Smooth muscle cell (in vitro differentiated cells): ENCODE measurements around the gene LRR1. TPM values are rescaled to one million over a fixed set of nuclear protein-coding genes. Genes with fewer than 3 reads are reported as not detected.

ENCODE experiments used
- DNase-seq: peaks from one replicate; lab custom pipeline; 2025; ENCODE audit not compliant: unreplicated experiment; lab: John Stamatoyannopoulos, UW
- H2AFZ ChIP-seq: fragments of 200-600 bp; sonication (generic); 2 replicates; pipeline ENCODE4 v1.6.0; 2016; ENCODE audit warnings: antibody characterized with exemption, low read depth, mild to moderate bottlenecking
- H3F3A ChIP-seq: fragments of 200-600 bp; sonication (generic); 2 replicates; pipeline ENCODE4 v1.6.0; 2017; ENCODE audit warnings: antibody characterized with exemption, low read depth
- H3K27ac ChIP-seq: fragments of 200-600 bp; sonication (generic); 2 replicates; pipeline ENCODE4 v1.5.1; 2016; ENCODE audit warnings: low read depth, mild to moderate bottlenecking
- H3K27me3 ChIP-seq: fragments of 200-600 bp; sonication (generic); 2 replicates; pipeline ENCODE4 v1.6.1; 2016; ENCODE audit warnings: low read depth, mild to moderate bottlenecking
- H3K36me3 ChIP-seq: fragments of 200-600 bp; sonication (generic); 2 replicates; pipeline ENCODE4 v1.5.1; 2016; ENCODE audit warnings: low read depth
- H3K4me1 ChIP-seq: fragments of 200-600 bp; sonication (generic); 2 replicates; pipeline ENCODE4 v1.5.1; 2016; ENCODE audit warnings: low read depth
- H3K4me2 ChIP-seq: fragments of 200-600 bp; sonication (generic); 2 replicates; pipeline ENCODE4 v1.6.0; 2016; ENCODE audit warnings: mild to moderate bottlenecking
- H3K4me3 ChIP-seq: fragments of 200-600 bp; sonication (generic); 2 replicates; pipeline ENCODE4 v1.5.1; 2016; ENCODE audit warnings: mild to moderate bottlenecking
- H3K79me2 ChIP-seq: fragments of 200-600 bp; sonication (generic); 2 replicates; pipeline ENCODE4 v1.6.0; 2016; ENCODE audit warnings: low read depth, mild to moderate bottlenecking
- H3K9ac ChIP-seq: fragments of 200-600 bp; sonication (generic); 2 replicates; pipeline ENCODE4 v1.6.0; 2016; ENCODE audit warnings: low read depth
- H3K9me3 ChIP-seq: fragments of 200-600 bp; sonication (generic); replicated peaks from 2 replicates; pipeline ENCODE4 v1.5.1; 2016; ENCODE audit warnings: low read depth
- H4K20me1 ChIP-seq: fragments of 200-600 bp; sonication (generic); 2 replicates; pipeline ENCODE4 v1.6.0; 2016; ENCODE audit warnings: low read depth
- WGBS: methylation state at CpG from one replicate; pipeline ENCODE4 v1.1.7; 2016; ENCODE audit warnings: low lambda C conversion rate; 5-methylcytosine and 5-hydroxymethylcytosine counted together
- polyA plus RNA-seq: library from polyadenylated mRNA; unstranded; fragments of >200 nt; fragmentation: Nextera tagmentation; extraction: Ambion mirVana; gene quantifications from 2 replicates; pipeline ENCODE4 v1.2.1, GENCODE V29; 2016
- total RNA-seq: library from RNA; depleted of rRNA; stranded (reverse); fragments of >200 nt; gene quantifications from 2 replicates; pipeline ENCODE4 v1.2.3, GENCODE V29; 2014
- TF ChIP-seq, protein P1 (sequence below): fragments of 200-600 bp; sonication (generic); IDR thresholded peaks from 2 replicates; pipeline ENCODE4 v1.5.1; 2017; ENCODE audit warnings: borderline replicate concordance, mild to moderate bottlenecking, antibody characterized with exemption; ENCODE audit not compliant: insufficient read depth, poor library complexity, severe bottlenecking

LRR1 gene
- total and polyA plus RNA-seq, 2 experiments from 2014 or later = 14.7 to 18.7 TPM

GRCh38 chr14:49578141-49578540 lies 20.6 kb upstream of the LRR1 start:
- H3K4me1 ChIP-seq = no peaks in the 10 kb centered on the region
- peaks cover 8% of the 10 kb centered on the region for H3F3A ChIP-seq
- no peak overlapping the region for H2AFZ ChIP-seq
- H4K20me1 ChIP-seq = peaks cover 55% of the 10 kb centered on the region
- no peak for DNase-seq
- no peak overlapping the region for H3K4me3 ChIP-seq
- H3K9me3 ChIP-seq = no peaks in the 10 kb centered on the region
- no peak overlapping the region for H3K27ac ChIP-seq
- H3K79me2 ChIP-seq = peaks cover 32% of the 10 kb centered on the region
- no peaks in the 10 kb centered on the region for H3K27me3 ChIP-seq
- H3K36me3 ChIP-seq = peaks cover 4% of the 10 kb centered on the region
- no peak overlapping the region for H3K9ac ChIP-seq
- TF ChIP-seq, protein P1, sequence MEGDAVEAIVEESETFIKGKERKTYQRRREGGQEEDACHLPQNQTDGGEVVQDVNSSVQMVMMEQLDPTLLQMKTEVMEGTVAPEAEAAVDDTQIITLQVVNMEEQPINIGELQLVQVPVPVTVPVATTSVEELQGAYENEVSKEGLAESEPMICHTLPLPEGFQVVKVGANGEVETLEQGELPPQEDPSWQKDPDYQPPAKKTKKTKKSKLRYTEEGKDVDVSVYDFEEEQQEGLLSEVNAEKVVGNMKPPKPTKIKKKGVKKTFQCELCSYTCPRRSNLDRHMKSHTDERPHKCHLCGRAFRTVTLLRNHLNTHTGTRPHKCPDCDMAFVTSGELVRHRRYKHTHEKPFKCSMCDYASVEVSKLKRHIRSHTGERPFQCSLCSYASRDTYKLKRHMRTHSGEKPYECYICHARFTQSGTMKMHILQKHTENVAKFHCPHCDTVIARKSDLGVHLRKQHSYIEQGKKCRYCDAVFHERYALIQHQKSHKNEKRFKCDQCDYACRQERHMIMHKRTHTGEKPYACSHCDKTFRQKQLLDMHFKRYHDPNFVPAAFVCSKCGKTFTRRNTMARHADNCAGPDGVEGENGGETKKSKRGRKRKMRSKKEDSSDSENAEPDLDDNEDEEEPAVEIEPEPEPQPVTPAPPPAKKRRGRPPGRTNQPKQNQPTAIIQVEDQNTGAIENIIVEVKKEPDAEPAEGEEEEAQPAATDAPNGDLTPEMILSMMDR = no peak
- H3K4me2 ChIP-seq = no peak overlapping the region
- WGBS = 100% methylated on average over 1 of the region's 1 CpG

DNA sequence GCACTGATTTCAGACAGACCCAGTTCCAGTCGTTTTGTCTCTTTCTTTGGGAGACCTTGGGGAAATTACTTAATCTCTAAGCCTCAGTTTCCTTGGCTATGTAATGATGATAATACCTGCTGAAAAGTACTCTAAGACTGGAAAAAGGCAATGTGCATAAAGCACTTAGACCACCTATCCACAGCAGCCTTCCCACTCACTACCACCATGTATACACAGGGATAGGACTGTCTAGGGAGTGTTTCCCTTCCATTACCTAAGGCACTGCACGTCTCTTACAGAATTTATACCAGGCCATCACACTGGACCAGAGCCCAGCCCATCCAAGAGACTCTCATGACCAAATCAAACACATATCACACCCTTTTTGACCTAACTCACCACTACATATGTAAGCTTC lies 18.9 kb upstream of the LRR1 start:
- TF ChIP-seq, protein P1 = no peak
- H4K20me1 ChIP-seq = peaks cover 72% of the 10 kb centered on the region
- H3K79me2 ChIP-seq = peaks cover 50% of the 10 kb centered on the region
- no peak overlapping the region for H3K27ac ChIP-seq
- DNase-seq = no peak
- H3K4me1 ChIP-seq = peaks cover 12% of the 10 kb centered on the region
- H3F3A ChIP-seq = peaks cover 8% of the 10 kb centered on the region
- H3K9me3 ChIP-seq = no peaks in the 10 kb centered on the region
- 100% methylated on average over 2 of the region's 2 CpGs for WGBS
- no peak overlapping the region for H3K9ac ChIP-seq
- H3K36me3 ChIP-seq = peaks cover 4% of the 10 kb centered on the region
- H3K27me3 ChIP-seq = no peaks in the 10 kb centered on the region
- H2AFZ ChIP-seq = no peak overlapping the region
- H3K4me3 ChIP-seq = no peak overlapping the region
- no peak overlapping the region for H3K4me2 ChIP-seq

GRCh38 chr14:49581209-49582112 lies 17.3 kb upstream of the LRR1 start:
- Histone ChIP-seq H3K36me3 (peaks cover 4% of the 10 kb centered on the region), H3K4me2 (no peak overlapping the region), H3K9ac (no peak overlapping the region), H2AFZ (no peak overlapping the region), H3K4me3 (no peak overlapping the region), H3K27me3 (no peaks in the 10 kb centered on the region), H3K27ac (no peak overlapping the region), H3F3A (peaks cover 8% of the 10 kb centered on the region), H3K79me2 (peaks cover 63% of the 10 kb centered on the region), H3K9me3 (no peaks in the 10 kb centered on the region), H4K20me1 (peaks cover 80% of the 10 kb centered on the region), H3K4me1 (peaks cover 14% of the 10 kb centered on the region)
- no peak for DNase-seq
- TF ChIP-seq, protein P1 = no peak
- WGBS = 77% methylated on average over 9 of the region's 9 CpGs
